Measurements from ENCODE around the gene CHRNG. TPM values are rescaled to one million over a fixed set of nuclear protein-coding genes. Genes with fewer than 3 reads are reported as not detected.

CHRNG gene
- total and polyA plus RNA-seq, 2 donors (not counting 3 experiments of a cell fraction or from before 2014, with no cell fraction given), result not detected

DNA sequence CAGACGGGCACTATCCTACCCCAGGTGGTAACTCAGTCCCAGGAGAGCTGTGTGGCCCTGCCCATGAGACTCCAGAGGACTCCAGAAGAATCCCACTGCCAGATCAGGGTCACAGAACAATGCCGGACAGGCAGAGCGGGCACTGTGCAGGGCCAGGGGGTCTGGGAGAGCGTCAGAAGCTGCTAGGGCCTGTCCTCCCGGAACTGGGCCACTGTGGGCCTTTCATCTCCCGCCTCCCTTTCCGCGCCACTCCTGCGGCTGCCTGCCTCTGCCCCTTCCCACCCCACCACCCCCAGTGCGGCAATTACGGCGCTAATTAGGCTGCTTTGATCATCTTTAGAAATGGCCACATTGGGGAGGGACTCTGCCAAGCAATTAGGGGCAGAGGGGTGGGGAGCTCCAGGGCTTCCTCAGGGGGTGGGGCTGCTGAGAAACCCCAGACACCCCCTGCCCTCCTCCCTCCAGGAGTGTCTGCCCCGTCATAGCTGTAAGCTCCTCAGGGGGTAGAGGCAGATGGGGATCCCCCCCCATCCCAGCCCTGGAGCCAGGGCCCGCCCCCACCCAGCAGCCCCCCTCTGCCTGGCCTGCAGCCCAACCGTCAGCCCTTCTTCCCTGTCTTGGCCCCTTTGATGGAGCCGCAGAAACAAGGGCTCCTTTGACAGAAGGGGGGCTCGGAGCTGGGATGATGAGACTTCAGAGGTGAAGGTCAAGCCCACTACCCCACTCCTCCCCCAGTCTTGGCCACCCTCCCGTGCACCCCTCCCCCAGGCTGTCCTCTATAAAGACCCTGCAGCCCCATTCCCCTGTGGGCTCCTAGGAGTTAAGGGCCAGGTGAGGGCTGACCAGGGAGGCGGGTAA is 19.7 kb upstream of the CHRNG start, which contains the start of gene PRSS56:
TSS of gene PRSS56 (plus strand) at position 808 of the 858 bp plus-strand sequence. CDS start 211 bp downstream, outside the sequence.
- POLR2A ChIA-PET, result no interaction called here
- intact Hi-C loops (cut with micrococcal nuclease), result loop anchor here (5.0 kb wide), 1 partner anchor 613 kb away; no protein-coding TSS in a partner anchor
- no peaks in the 10 kb centered on the region for H4K20me1 ChIP-seq (replicated peaks; ENCODE audit: control insufficient read depth, extremely low read depth, insufficient read depth, low read length)
- no peak within 1 kb of the TSS for H3K4me2 ChIP-seq (ENCODE audit: insufficient read depth, low read length)
- no peaks in the 10 kb centered on the region for H3K79me2 ChIP-seq (ENCODE audit: control insufficient read depth, insufficient read depth, low read length)
- peaks cover 21 to 31% of the 10 kb centered on the region in 2 experiments for H3K27me3 ChIP-seq (ENCODE audit: control insufficient read depth in 2 of 2, insufficient read depth in 2 of 2, low read length in 2 of 2)
- FAIRE-seq (no peak), DNase-seq (ENCODE audit: low read depth, low spot score) (no peak)
- TF ChIP-seq JUN (IDR thresholded peaks at IDR 0.05; ENCODE audit: borderline replicate concordance, insufficient read depth, insufficient read length, low read depth), result no peak
- TF ChIP-seq, protein P1, sequence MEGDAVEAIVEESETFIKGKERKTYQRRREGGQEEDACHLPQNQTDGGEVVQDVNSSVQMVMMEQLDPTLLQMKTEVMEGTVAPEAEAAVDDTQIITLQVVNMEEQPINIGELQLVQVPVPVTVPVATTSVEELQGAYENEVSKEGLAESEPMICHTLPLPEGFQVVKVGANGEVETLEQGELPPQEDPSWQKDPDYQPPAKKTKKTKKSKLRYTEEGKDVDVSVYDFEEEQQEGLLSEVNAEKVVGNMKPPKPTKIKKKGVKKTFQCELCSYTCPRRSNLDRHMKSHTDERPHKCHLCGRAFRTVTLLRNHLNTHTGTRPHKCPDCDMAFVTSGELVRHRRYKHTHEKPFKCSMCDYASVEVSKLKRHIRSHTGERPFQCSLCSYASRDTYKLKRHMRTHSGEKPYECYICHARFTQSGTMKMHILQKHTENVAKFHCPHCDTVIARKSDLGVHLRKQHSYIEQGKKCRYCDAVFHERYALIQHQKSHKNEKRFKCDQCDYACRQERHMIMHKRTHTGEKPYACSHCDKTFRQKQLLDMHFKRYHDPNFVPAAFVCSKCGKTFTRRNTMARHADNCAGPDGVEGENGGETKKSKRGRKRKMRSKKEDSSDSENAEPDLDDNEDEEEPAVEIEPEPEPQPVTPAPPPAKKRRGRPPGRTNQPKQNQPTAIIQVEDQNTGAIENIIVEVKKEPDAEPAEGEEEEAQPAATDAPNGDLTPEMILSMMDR (IDR thresholded peaks at IDR 0.05; ENCODE audit: extremely low read depth in 1 of 2, insufficient read depth in 1 of 2, low read depth in 1 of 2, low read length in 2 of 2), result no peak
- TF ChIP-seq, protein P2, sequence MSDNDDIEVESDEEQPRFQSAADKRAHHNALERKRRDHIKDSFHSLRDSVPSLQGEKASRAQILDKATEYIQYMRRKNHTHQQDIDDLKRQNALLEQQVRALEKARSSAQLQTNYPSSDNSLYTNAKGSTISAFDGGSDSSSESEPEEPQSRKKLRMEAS (IDR thresholded peaks at IDR 0.05; ENCODE audit: insufficient read depth, insufficient read length), result no peak
- TF ChIP-seq POLR2AphosphoS5 (IDR thresholded peaks at IDR 0.05; ENCODE audit: insufficient read depth, low read depth, low read length), result no peak
- no peaks in the 10 kb centered on the region for H3K9me1 ChIP-seq (replicated peaks; ENCODE audit: control insufficient read depth, extremely low read depth, insufficient read depth, low read length)
- no peak within 1 kb of the TSS for H3K4me3 ChIP-seq (replicated peaks in 1 of 3; ENCODE audit: insufficient read depth in 1 of 3, low read depth in 1 of 3, low read length in 3 of 3)
- dilution Hi-C loops (cut with MboI; ENCODE audit: extremely low pct_ligation_motif_present, low sequenced_read_pairs), result no loop called here
- no peak within 1 kb of the TSS for H2AFZ ChIP-seq (ENCODE audit: low read depth, low read length)
- no peak within 1 kb of the TSS for H3K27ac ChIP-seq (ENCODE audit: insufficient read depth, low read depth, low read length)
- no peaks in the 10 kb centered on the region for H3K9me3 ChIP-seq (replicated peaks; ENCODE audit: control insufficient read depth, insufficient read depth, low read length)
- no TSS peak for BruUV-seq (replicated peaks)
- no peaks in the 10 kb centered on the region for H3K4me1 ChIP-seq (ENCODE audit: control insufficient read depth, extremely low read depth, insufficient read depth, low read length)
- H3K36me3 ChIP-seq (ENCODE audit: control insufficient read depth in 2 of 2, extremely low read depth in 1 of 2, insufficient read depth in 2 of 2, low read length in 2 of 2), result no peaks in the 10 kb centered on the region
- no peak within 1 kb of the TSS for H3K9ac ChIP-seq (replicated peaks; ENCODE audit: extremely low read depth, insufficient read depth, low read length)
- CTCF ChIA-PET, result interaction anchor here (0.5 to 4.6 kb wide), 5 partner anchors 73 to 1907 kb away, joined by 3 to 44 read pairs (median 9); no protein-coding TSS in a partner anchor

Data from endothelial cell of umbilical vein (primary cell).